Liver (tissue), 3 donors: ENCODE results near the gene ELOF1.

Experiments
- FOXA1 ChIP-seq: IDR thresholded peaks from 2 replicates; pipeline ENCODE4 v1.6.1; 2016; ENCODE audit warnings: antibody characterized with exemption
- JUND ChIP-seq, 2 donors: IDR thresholded peaks; 2 replicates each; pipeline ENCODE4 v1.6.1; 2016; ENCODE audit warnings: antibody characterized with exemption in 2 of 2
- MAX ChIP-seq: IDR thresholded peaks from 2 replicates; pipeline ENCODE4 v1.6.1; 2016; ENCODE audit warnings: antibody characterized with exemption
- SP1 ChIP-seq: IDR thresholded peaks from 2 replicates; pipeline ENCODE4 v1.6.1; 2018; ENCODE audit warnings: antibody characterized with exemption, mild to moderate bottlenecking
- TAF1 ChIP-seq: conservative IDR thresholded peaks from 2 replicates; pipeline ENCODE4 v1.6.1; 2016; ENCODE audit warnings: antibody characterized with exemption, mild to moderate bottlenecking
- TF ChIP-seq, protein P1 (sequence below): IDR thresholded peaks from 2 replicates; pipeline ENCODE4 v1.6.1; 2016; ENCODE audit warnings: antibody characterized with exemption
- TF ChIP-seq, protein P2 (sequence below): fragments of 150-350 bp; IDR thresholded peaks from 2 replicates; pipeline ENCODE4 v1.5.1; 2017; ENCODE audit warnings: improper control_type of control experiment, low read depth, low read length; ENCODE audit not compliant: missing input control
- donor health status: healthy.
- donor health status: healthy.

DNA sequence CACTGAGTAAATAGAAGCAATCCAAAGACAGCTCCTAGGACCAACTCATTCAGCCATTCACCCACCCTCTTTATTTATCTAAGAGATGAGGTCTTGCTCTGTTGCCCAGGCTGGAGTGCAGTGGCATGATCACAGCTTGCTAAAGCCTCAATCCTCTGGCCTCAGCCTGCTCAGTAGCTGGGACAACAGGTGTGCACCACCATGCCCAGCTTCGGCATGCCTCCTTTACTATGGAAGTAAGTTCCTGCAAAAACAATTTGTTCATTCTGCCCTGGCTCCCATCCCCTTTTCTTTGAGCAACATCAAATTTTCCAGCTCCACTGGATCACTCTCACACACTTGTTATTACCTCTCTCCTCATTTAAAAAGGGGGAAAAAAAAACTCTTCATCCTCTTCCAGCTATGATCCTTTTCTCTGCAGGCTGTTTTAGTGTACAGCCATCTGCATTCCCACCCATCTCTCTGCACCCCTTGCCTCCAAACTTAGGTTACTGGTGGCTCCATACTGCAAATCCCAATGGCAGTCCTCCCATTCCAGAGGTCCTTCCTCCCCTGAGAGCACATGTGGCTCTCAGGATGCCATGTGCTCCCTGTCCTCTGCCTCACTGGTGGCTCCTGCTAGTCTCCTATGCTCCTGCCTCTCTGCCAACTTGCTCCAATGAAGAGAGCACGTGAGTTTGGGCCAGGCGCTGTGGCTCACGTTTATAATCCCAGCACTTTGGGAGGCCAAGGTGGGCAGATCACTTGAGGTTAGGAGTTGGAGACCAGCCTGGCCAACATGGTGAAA, 2.2 kb downstream of the ELOF1 start:
- TF ChIP-seq FOXA1 (no peak), TAF1 (no peak), JUND (IDR thresholded peaks at IDR 0.05) (no peak), SP1 (no peak), MAX (no peak)
- TF ChIP-seq, protein P1, sequence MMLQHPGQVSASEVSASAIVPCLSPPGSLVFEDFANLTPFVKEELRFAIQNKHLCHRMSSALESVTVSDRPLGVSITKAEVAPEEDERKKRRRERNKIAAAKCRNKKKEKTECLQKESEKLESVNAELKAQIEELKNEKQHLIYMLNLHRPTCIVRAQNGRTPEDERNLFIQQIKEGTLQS: no peak
- TF ChIP-seq, protein P2, sequence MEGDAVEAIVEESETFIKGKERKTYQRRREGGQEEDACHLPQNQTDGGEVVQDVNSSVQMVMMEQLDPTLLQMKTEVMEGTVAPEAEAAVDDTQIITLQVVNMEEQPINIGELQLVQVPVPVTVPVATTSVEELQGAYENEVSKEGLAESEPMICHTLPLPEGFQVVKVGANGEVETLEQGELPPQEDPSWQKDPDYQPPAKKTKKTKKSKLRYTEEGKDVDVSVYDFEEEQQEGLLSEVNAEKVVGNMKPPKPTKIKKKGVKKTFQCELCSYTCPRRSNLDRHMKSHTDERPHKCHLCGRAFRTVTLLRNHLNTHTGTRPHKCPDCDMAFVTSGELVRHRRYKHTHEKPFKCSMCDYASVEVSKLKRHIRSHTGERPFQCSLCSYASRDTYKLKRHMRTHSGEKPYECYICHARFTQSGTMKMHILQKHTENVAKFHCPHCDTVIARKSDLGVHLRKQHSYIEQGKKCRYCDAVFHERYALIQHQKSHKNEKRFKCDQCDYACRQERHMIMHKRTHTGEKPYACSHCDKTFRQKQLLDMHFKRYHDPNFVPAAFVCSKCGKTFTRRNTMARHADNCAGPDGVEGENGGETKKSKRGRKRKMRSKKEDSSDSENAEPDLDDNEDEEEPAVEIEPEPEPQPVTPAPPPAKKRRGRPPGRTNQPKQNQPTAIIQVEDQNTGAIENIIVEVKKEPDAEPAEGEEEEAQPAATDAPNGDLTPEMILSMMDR: no peak
